Stimulated activated CD4-positive, alpha-beta T cell treated with anti-CD3 and anti-CD28 coated beads, Interleukin-1b, Interleukin-23, amount 100 ng/mL, for 48 hours (primary cell): ENCODE data around the gene CACNA1D.

Source experiments
- DNase-seq: peaks from one replicate; pipeline ENCODE4 v3.0.0-alpha.2; 2020

CACNA1D gene

GRCh38 chr3:53495520-53496391, 1.3 kb downstream of the CACNA1D start:
- no peak for DNase-seq

- no peak for DNase-seq
These were observed 1.9 kb downstream of the CACNA1D start for GRCh38 chr3:53496392-53496670.

GRCh38 chr3:53496984-53497383, 2.6 kb downstream of the CACNA1D start:
- no peak for DNase-seq

GRCh38 chr3:53498806-53499641, 4.6 kb downstream of the CACNA1D start:
- no peak for DNase-seq

GRCh38 chr3:53500165-53500777, 5.9 kb downstream of the CACNA1D start:
- DNase-seq = no peak

- no peak for DNase-seq
These were observed 6.8 kb downstream of the CACNA1D start for GRCh38 chr3:53501178-53501577.

- DNase-seq = no peak
These were observed 8.3 kb downstream of the CACNA1D start for GRCh38 chr3:53502737-53503136.

GRCh38 chr3:53503195-53503594, 8.8 kb downstream of the CACNA1D start:
- DNase-seq = no peak

GRCh38 chr3:53506110-53506762, 11.8 kb downstream of the CACNA1D start:
- no peak for DNase-seq

GRCh38 chr3:53506763-53507145, 12.3 kb downstream of the CACNA1D start:
- DNase-seq = no peak

- DNase-seq = no peak
These were observed 15.1 kb downstream of the CACNA1D start for GRCh38 chr3:53509494-53509893.

- no peak for DNase-seq
These were observed 16.1 kb downstream of the CACNA1D start for GRCh38 chr3:53510508-53510907.

- DNase-seq = no peak
These were observed 16.8 kb downstream of the CACNA1D start for GRCh38 chr3:53511246-53511645.

- no peak for DNase-seq
These were observed 19.3 kb downstream of the CACNA1D start for GRCh38 chr3:53513556-53514190.

GRCh38 chr3:53516339-53516738, 21.9 kb downstream of the CACNA1D start:
- no peak for DNase-seq

- no peak for DNase-seq
These were observed 24.1 kb downstream of the CACNA1D start for GRCh38 chr3:53518495-53518981.

GRCh38 chr3:53519065-53519709, 24.8 kb downstream of the CACNA1D start:
- DNase-seq = no peak

GRCh38 chr3:53523346-53523745, 28.9 kb downstream of the CACNA1D start:
- DNase-seq = no peak

- no peak for DNase-seq
These were observed 30.2 kb downstream of the CACNA1D start for GRCh38 chr3:53524566-53524965.

GRCh38 chr3:53525765-53526703, 31.6 kb downstream of the CACNA1D start:
- no peak for DNase-seq

GRCh38 chr3:53526704-53527055, 32.3 kb downstream of the CACNA1D start:
- DNase-seq = no peak
